Natural killer cell treated with Interleukin-12 subunit alpha and Interleukin-12 subunit beta and Interleukin-15 and Interleukin-18, amount 100 ng/mL, for 72 hours (primary cell): ENCODE data around the gene TBC1D1. TPM values are rescaled to one million over a fixed set of nuclear protein-coding genes. Genes with fewer than 3 reads are reported as not detected.

Experiments
- ATAC-seq, 2 donors: fragments of 150-1000 bp; cut with Tn5 transposase in 1 of 2; sonication (Bioruptor Pico), chemical (Tn5 transposase) in 1 of 2; 2 replicates each; pipeline ENCODE4 v1.10.0; 2021
- DNase-seq: peaks from one replicate; pipeline ENCODE4 v3.0.0; 2022; ENCODE audit warnings: low spot score
- H3K27ac Mint-ChIP-seq, 2 donors: 1 replicate in 1 of 2; 2 replicates in 1 of 2; pipeline ENCODE4 v1.8.0; 2022; ENCODE audit warnings: mixed read lengths in 2 of 2, mild to moderate bottlenecking in 1 of 2, moderate library complexity in 1 of 2
- H3K27me3 Mint-ChIP-seq, 2 donors: 1 replicate in 1 of 2; 2 replicates in 1 of 2; pipeline ENCODE4 v1.8.0; 2022; ENCODE audit warnings: mixed read lengths in 2 of 2
- H3K36me3 Mint-ChIP-seq: one replicate; pipeline ENCODE4 v1.8.0; 2022; ENCODE audit warnings: mixed read lengths
- H3K4me1 Mint-ChIP-seq, 2 donors: 1 replicate in 1 of 2; 2 replicates in 1 of 2; pipeline ENCODE4 v1.8.0; 2022; ENCODE audit warnings: low read depth in 2 of 2, mixed read lengths in 2 of 2, mild to moderate bottlenecking in 1 of 2
- H3K4me3 Mint-ChIP-seq: one replicate; pipeline ENCODE4 v1.8.0; 2022; ENCODE audit warnings: mixed read lengths
- H3K9me3 Mint-ChIP-seq: 2 replicates; pipeline ENCODE4 v1.8.0; 2022; ENCODE audit warnings: mixed read lengths
- total RNA-seq, 2 donors: library from RNA; stranded (reverse); gene quantifications; one replicate each; pipeline ENCODE4 v1.2.3, GENCODE V29; 2022

TBC1D1 gene
- total RNA-seq, 2 donors from 2014 or later, result 47.9 to 66.6 TPM

GRCh38 chr4:37895271-37895670, 4.4 kb downstream of the TBC1D1 start:
- Mint-ChIP-seq H3K4me3 (no peak overlapping the region), H3K36me3 (peaks cover 4% of the 10 kb centered on the region), H3K27me3 (no peaks in the 10 kb centered on the region), H3K27ac (no peak overlapping the region), H3K4me1 (peaks cover 33 to 38% of the 10 kb centered on the region in 2 donors), H3K9me3 (peaks cover 2% of the 10 kb centered on the region)
- ATAC-seq (no peak), DNase-seq (no peak)

DNA sequence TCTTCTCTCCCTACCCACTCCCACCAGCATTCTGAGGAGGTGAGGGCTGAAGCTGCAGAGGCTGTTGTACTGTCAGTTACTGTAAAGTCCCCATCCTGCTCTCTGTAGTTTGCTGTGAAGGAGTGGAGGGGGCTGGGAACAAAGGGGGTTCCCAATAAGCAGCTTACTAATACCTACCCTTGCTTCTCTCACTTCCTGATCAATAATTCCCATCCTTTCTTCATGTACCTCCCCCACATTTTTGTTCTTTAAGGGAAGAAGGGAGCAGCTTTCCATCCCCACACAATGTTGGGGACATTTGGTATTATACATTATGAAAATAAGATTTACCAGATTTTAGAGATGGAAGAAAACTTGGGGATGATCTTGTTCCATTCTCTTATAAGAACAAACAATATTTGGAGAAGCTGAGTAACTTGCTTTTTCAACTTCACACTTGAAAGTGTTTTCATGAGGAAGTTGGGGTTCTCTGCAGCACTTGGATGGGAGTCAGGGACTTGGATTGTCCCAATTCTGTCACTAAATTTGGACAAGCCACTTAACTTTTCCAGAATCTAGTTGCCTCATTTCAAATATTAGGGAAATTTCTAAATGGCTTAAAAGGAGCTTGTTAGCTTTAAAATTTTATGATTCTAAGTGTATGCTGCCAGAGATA, 5.4 kb downstream of the TBC1D1 start:
- Mint-ChIP-seq H3K27ac (no peak overlapping the region), H3K4me1 (peaks cover 33 to 38% of the 10 kb centered on the region in 2 donors), H3K27me3 (no peaks in the 10 kb centered on the region), H3K4me3 (no peak overlapping the region), H3K9me3 (peaks cover 2% of the 10 kb centered on the region), H3K36me3 (peaks cover 4% of the 10 kb centered on the region)
- no peak for ATAC-seq
- no peak for DNase-seq

GRCh38 chr4:37902212-37902611, 11.3 kb downstream of the TBC1D1 start:
- H3K36me3 Mint-ChIP-seq, result peaks cover 10% of the 10 kb centered on the region
- peaks cover 18 to 25% of the 10 kb centered on the region in 2 donors for H3K4me1 Mint-ChIP-seq
- H3K27me3 Mint-ChIP-seq, result no peaks in the 10 kb centered on the region
- H3K4me3 Mint-ChIP-seq, result no peak overlapping the region
- no peak overlapping the region for H3K27ac Mint-ChIP-seq
- peaks cover 2% of the 10 kb centered on the region for H3K9me3 Mint-ChIP-seq
- ATAC-seq, result no peak
- no peak for DNase-seq

- ATAC-seq (no peak), DNase-seq (no peak)
- Mint-ChIP-seq H3K4me3 (no peak overlapping the region), H3K27me3 (no peaks in the 10 kb centered on the region), H3K36me3 (peaks cover 10% of the 10 kb centered on the region), H3K4me1 (peaks cover 25% of the 10 kb centered on the region in 2 donors), H3K27ac (no peak overlapping the region), H3K9me3 (peaks cover 2% of the 10 kb centered on the region)
Measured at GRCh38 chr4:37902738-37903693, 12.1 kb downstream of the TBC1D1 start.

DNA sequence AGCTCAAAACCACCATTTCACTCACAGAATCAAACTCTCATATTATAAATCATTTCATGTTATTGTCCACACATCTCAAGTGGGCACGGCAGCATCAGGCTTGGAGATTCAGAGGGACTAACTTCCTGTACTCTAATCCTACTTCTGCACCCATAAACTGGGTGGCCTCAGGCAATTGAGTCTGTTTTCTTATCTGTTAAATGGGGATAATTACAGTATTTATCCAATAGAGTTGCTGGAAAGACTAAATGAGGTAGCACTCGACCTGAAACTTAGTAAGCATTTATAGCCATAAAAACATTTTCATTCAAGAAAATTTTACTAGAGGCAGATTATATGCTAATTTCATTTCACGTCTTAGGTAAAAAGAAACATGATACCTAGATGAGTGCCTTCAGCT, 13.0 kb downstream of the TBC1D1 start:
- no peak for DNase-seq
- Mint-ChIP-seq H3K36me3 (peaks cover 10% of the 10 kb centered on the region), H3K27me3 (no peaks in the 10 kb centered on the region), H3K27ac (no peak overlapping the region), H3K4me1 (peaks cover 20 to 21% of the 10 kb centered on the region in 2 donors), H3K4me3 (no peak overlapping the region), H3K9me3 (peaks cover 2% of the 10 kb centered on the region)
- ATAC-seq, result no peak

DNA sequence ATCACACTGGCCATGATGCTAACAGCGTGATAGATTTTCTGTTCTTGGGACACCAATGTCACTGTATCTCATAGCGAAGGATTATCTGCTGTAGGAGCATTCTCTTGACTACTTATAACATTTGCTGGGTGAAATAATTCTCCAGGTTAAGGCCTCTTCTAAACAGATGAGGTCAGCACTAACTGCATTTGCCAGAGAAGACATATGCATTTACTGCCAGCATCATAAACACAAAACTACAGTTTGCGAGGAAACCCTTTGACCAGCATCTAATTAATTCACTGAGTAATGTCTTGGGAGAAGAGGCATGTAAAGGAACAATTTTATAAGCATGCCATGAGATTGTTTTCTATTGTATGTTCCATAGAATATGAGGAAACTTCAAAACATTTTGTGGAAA, 13.9 kb downstream of the TBC1D1 start:
- H3K27me3 Mint-ChIP-seq, result no peaks in the 10 kb centered on the region
- no peak overlapping the region for H3K4me3 Mint-ChIP-seq
- H3K9me3 Mint-ChIP-seq, result no peaks in the 10 kb centered on the region
- H3K27ac Mint-ChIP-seq, result no peak overlapping the region
- DNase-seq, result no peak
- H3K4me1 Mint-ChIP-seq, result peaks cover 12 to 15% of the 10 kb centered on the region in 2 donors
- ATAC-seq, result no peak
- H3K36me3 Mint-ChIP-seq, result peaks cover 6% of the 10 kb centered on the region

DNA sequence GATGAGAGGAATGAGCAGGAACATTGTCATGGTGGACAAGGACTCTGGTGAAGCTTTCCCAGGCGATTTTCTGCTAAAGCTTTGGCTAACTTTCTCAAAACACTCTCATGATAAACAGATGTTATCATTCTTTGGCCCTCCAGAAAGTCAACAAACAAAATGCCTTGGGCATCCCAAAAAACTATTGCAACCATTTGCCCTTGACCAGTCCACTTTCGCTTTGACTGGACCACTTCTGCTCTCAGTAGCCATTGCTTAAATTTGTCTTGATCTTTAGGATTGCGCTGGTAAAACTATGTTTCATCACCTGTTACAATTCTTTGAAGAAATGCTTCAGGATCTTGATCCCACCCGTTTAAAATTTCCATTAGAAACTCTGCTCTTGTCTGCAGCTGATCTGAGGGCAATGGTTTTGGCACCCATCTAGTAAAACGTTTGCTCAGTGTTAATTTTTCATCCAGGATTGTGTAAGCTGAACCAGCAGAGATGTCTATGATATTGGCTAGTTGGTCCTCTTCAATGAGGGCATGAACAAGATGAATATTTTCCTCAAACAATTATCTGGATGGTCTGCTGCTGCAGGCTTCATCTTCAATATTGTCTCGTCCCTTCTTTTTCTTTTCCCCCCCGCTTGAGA, 14.8 kb downstream of the TBC1D1 start:
- ATAC-seq (no peak), DNase-seq (no peak)
- no peaks in the 10 kb centered on the region for H3K27me3 Mint-ChIP-seq
- H3K9me3 Mint-ChIP-seq, result no peaks in the 10 kb centered on the region
- peaks cover 6% of the 10 kb centered on the region for H3K36me3 Mint-ChIP-seq
- H3K4me3 Mint-ChIP-seq, result no peak overlapping the region
- peaks cover 12 to 15% of the 10 kb centered on the region in 2 donors for H3K4me1 Mint-ChIP-seq
- no peak overlapping the region for H3K27ac Mint-ChIP-seq

DNA sequence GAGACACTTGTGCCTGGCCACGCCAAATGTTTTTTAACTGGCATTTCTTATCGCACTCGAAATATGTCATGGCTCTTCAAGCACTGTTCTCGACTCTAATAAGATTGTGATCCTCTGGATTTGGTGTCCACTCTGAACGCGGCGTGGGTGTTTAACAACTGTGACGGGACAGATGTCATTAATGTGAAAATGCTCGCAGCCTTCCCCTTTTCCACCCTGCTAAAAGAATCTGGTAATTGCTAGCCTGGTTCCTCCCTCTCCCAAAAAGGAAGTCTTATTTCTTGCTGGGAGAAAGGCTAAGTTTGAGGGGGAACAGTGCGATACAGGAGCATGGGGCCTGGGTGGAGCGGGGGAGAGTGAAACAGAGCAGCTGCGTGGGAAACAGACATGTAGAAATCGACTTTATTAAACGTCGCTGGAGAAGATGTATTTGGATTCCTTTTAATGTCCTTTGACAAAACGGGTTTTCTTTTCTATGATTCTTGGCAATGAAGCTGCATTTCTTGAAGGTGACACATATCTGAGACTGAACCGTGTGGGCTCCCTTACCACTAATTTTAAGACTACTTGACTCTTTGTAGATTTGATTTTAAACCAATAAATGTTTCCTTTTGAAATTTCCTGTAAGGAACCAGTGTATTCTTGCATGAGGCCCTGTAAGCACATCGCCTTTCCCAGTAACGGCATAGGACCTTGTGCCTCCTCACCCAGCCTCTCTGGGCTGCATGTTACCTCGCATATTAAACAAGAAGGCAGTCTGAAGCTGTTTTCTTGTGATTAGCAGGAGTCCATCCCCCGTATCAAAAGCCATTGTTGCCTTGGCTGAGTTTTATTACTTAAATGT, 17.8 kb downstream of the TBC1D1 start:
- H3K36me3 Mint-ChIP-seq, result no peaks in the 10 kb centered on the region
- no peak overlapping the region for H3K4me3 Mint-ChIP-seq
- no peak overlapping the region for H3K27ac Mint-ChIP-seq
- no peak for DNase-seq
- H3K27me3 Mint-ChIP-seq, result no peaks in the 10 kb centered on the region
- H3K9me3 Mint-ChIP-seq, result no peaks in the 10 kb centered on the region
- no peak for ATAC-seq
- H3K4me1 Mint-ChIP-seq, result peaks cover 20 to 21% of the 10 kb centered on the region in 2 donors

- H3K4me1 Mint-ChIP-seq, result peaks cover 20 to 21% of the 10 kb centered on the region in 2 donors
- H3K27me3 Mint-ChIP-seq, result no peaks in the 10 kb centered on the region
- DNase-seq (no peak), ATAC-seq (no peak)
- no peak overlapping the region for H3K4me3 Mint-ChIP-seq
- no peaks in the 10 kb centered on the region for H3K36me3 Mint-ChIP-seq
- H3K27ac Mint-ChIP-seq, result no peak overlapping the region
- no peaks in the 10 kb centered on the region for H3K9me3 Mint-ChIP-seq
Measured at GRCh38 chr4:37909332-37910090, 18.6 kb downstream of the TBC1D1 start.

GRCh38 chr4:37910091-37910486, 19.2 kb downstream of the TBC1D1 start:
- Mint-ChIP-seq H3K27me3 (no peaks in the 10 kb centered on the region), H3K36me3 (no peaks in the 10 kb centered on the region), H3K4me3 (no peak overlapping the region), H3K4me1 (peaks cover 20 to 21% of the 10 kb centered on the region in 2 donors), H3K27ac (no peak overlapping the region), H3K9me3 (no peaks in the 10 kb centered on the region)
- DNase-seq, result no peak
- ATAC-seq, result no peak

DNA sequence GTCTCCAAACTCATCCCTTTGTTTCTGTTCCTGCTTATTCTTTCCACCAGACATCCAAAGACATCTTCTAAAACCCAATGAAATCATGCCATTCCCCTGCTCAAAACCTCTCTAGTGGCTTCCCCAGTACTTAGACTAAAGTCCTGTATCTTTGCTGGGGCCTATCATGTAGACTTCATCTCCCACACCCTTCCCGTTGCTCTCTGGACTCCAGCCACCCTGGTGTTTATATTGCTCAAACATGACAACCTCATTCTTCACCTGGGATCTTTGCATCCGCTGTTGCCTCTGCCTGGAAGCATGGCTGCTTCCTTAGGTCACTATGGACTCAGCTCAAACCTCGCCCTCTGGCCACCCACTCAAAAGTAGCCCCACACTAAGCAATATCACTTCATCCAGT, 23.7 kb downstream of the TBC1D1 start:
- peaks cover 13% of the 10 kb centered on the region in 2 donors for H3K4me1 Mint-ChIP-seq
- no peak overlapping the region for H3K4me3 Mint-ChIP-seq
- DNase-seq, result no peak
- no peak for ATAC-seq
- H3K9me3 Mint-ChIP-seq, result no peaks in the 10 kb centered on the region
- no peaks in the 10 kb centered on the region for H3K27me3 Mint-ChIP-seq
- no peaks in the 10 kb centered on the region for H3K36me3 Mint-ChIP-seq
- H3K27ac Mint-ChIP-seq, result no peak overlapping the region

DNA sequence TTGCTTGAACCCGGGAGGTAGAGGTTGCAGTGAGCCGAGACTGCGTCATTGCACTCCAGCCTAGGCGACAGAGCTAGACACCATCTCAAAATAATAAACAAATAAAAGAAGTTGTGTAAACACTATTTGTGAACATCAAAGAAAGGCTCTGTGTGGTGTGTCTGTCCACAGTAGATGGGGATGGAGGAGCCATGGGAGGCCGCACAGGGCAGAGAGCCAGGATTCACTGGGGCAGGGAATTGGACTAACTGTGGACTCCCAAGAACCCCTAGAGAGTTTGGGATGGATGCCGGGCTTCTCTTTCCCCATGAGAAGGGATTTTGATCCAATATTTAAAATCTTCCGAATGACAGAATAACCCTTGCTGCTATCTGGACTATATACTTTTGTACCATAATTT, 26.5 kb downstream of the TBC1D1 start:
- DNase-seq (no peak), ATAC-seq (no peak)
- H3K4me1 Mint-ChIP-seq, result peaks cover 8 to 19% of the 10 kb centered on the region in 2 donors

DNA sequence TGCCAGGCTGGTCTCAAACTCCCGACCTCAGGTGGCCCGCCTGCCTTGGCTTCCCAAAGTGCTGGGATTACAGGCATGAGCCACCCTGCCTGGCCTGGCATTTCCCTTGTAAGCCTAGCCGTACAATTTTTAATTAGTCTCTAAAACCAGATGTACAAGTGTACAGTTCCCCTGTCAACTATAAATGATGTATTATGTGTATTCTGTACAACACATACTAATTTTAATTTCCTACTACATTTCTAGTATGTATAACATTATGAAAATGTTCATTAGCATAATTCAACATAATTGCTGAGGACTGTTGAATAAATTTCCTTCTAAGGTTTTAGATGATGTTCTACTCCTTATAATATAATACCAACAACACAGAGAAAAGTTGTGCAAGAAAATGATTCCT, 27.8 kb downstream of the TBC1D1 start:
- no peak overlapping the region for H3K4me3 Mint-ChIP-seq
- H3K4me1 Mint-ChIP-seq, result peaks cover 10 to 18% of the 10 kb centered on the region in 2 donors
- no peaks in the 10 kb centered on the region for H3K9me3 Mint-ChIP-seq
- ATAC-seq (no peak), DNase-seq (no peak)
- H3K27me3 Mint-ChIP-seq, result no peaks in the 10 kb centered on the region
- no peak overlapping the region for H3K27ac Mint-ChIP-seq
- H3K36me3 Mint-ChIP-seq, result no peaks in the 10 kb centered on the region

More for the DNA sequence above, 26.5 kb downstream of the TBC1D1 start:
- H3K27me3 Mint-ChIP-seq, result no peaks in the 10 kb centered on the region
- H3K36me3 Mint-ChIP-seq, result no peaks in the 10 kb centered on the region
- no peaks in the 10 kb centered on the region for H3K9me3 Mint-ChIP-seq
- no peak overlapping the region for H3K27ac Mint-ChIP-seq
- no peak overlapping the region for H3K4me3 Mint-ChIP-seq
